Heart right ventricle (tissue), 16 donors: ENCODE data around the gene FGF1. TPM values are rescaled to one million over a fixed set of nuclear protein-coding genes. Genes with fewer than 3 reads are reported as not detected.

Experiments
- ATAC-seq, 8 donors: fragments of 200-7000 bp; cut with Tn5 transposase; one replicate each; pipeline ENCODE4 v1.9.1; 2020; ENCODE audit warnings: mild to moderate bottlenecking in 8 of 8, moderate library complexity in 8 of 8, moderate number of reproducible peaks in 1 of 8
- DNase-seq, 2 donors: peaks; one replicate each; pipeline ENCODE4 v3.0.0-alpha.2; 2020
- H3K27ac ChIP-seq, 10 donors: fragments of 200-600 bp; sonication (generic) in 2 of 10; one replicate each; pipeline versions ENCODE4 v1.5.0 to v1.8.0; 2020 to 2022; ENCODE audit warnings: mild to moderate bottlenecking in 3 of 10
- H3K27me3 ChIP-seq, 7 donors: fragments of 200-600 bp; one replicate each; pipeline ENCODE4 v1.8.0; 2021 to 2022; ENCODE audit warnings: mild to moderate bottlenecking in 2 of 7
- H3K36me3 ChIP-seq, 9 donors: fragments of 200-600 bp; sonication (generic) in 1 of 9; one replicate each; pipeline versions ENCODE4 v1.5.0 to v1.8.0; 2020 to 2022; ENCODE audit warnings: mild to moderate bottlenecking in 2 of 9
- H3K4me1 ChIP-seq, 9 donors: fragments of 200-600 bp; sonication (generic) in 1 of 9; one replicate each; pipeline versions ENCODE4 v1.5.0 to v1.8.0; 2020 to 2022; ENCODE audit warnings: mild to moderate bottlenecking in 4 of 9
- H3K4me3 ChIP-seq, 10 donors: fragments of 200-600 bp; sonication (generic) in 2 of 10; one replicate each; pipeline versions ENCODE4 v1.5.0 to v1.8.0; 2020 to 2022; ENCODE audit warnings: mild to moderate bottlenecking in 7 of 10, moderate library complexity in 2 of 10
- H3K9me3 ChIP-seq, 11 donors: fragments of 200-600 bp in 10 of 11; sonication (generic) in 2 of 11; one replicate each; pipeline versions ENCODE4 v1.5.0 to v1.8.0; 2013 to 2022; ENCODE audit warnings: mild to moderate bottlenecking in 2 of 11, control low read depth in 1 of 11, moderate library complexity in 1 of 11
- CTCF ChIP-seq, 9 donors: fragments of 200-600 bp; sonication (generic) in 2 of 9; IDR thresholded peaks; one replicate each; pipeline versions ENCODE4 v1.5.0 to v1.8.0; 2021 to 2022; ENCODE audit warnings: antibody characterized with exemption in 9 of 9, mild to moderate bottlenecking in 5 of 9, moderate library complexity in 1 of 9
- WGBS, 2 donors: extraction: QIAGEN DNeasy Blood & Tissue Kit; methylation state at CpG; one replicate each; pipeline ENCODE4 v1.1.7; 2013; ENCODE audit warnings: inconsistent platforms in 1 of 2; 5-methylcytosine and 5-hydroxymethylcytosine counted together
- intact Hi-C, 10 donors: fragments of 100-400 bp; cut with DNase I; formaldehyde crosslinking; loops; one replicate each; pipeline versions ENCODE4 v1.11.1 to v1.14.2; 2022
- polyA plus RNA-seq, 2 donors: library from polyadenylated mRNA; stranded (reverse); fragments of 200-250 nt; gene quantifications; one replicate each; pipeline ENCODE4 v1.2.3, GENCODE V29; 2013
- total RNA-seq, 10 donors: library from RNA; stranded (reverse); fragmentation: NEBNext Ultra II Directional in 3 of 10; extraction: Animal tissue kit (Norgen Biotek cat#: 25700) in 3 of 10; gene quantifications; one replicate each; pipeline versions ENCODE4 v1.2.1 to v1.2.4, GENCODE V29; 2021 to 2023
- donor health status: Arrhythmogenic right ventricular cardiomyopathy.
- donor health status: ischemic (EF 13 %, LVEDD 7.1; RV severe dilation, severe dysfunction).
- donor health status: healthy with polysubstance abuse.
- donor health status: DM: no; HTN: yes; CAD: no.
- donor health status: DM: no; HTN: no; CAD: no.
- donor health status: ischemic (EF 25% LVEDD 6.9; RV normal size, moderate dysfunction).
- donor health status: ischemic (EF 25% LVEDD 5.7; RV mildly dilated, moderate dysfunction).
- donor health status: healthy.
- donor health status: DM: yes; HTN: yes; CAD: no.
- donor health status: Ischemic cardiomyopathy.
- donor health status: ischemic (EF 35%, LVEDD 5.7; RV mildly dilated, moderate dysfunction).
- donor health status: nonischemic (EF 11% LVEDD 7.7; RV severe dilation, severe dysfunction).
- donor health status: DM: yes; HTN: yes; CAD: no.
- donor health status: PGD.
- donor health status: ischemic (EF 29% LVEDD 5.4; RV normal size, mild dysfunction).
- donor health status: nonischemic (EF 23%, LVEDD 6.1; RV moderate dilation, normal function).

FGF1 gene
- total and polyA plus RNA-seq, 12 donors, result 5.1 to 110 (median 53.7) TPM

GRCh38 chr5:142552107-142552506 is 133.8 kb downstream of the FGF1 start:
- Histone ChIP-seq H3K27me3 (peaks cover 0 to 28% (median 0%) of the 10 kb centered on the region in 7 donors), H3K4me3 (peak overlapping the region in 7 of 10 donors; percentile 18 to 48 (median 34)), H3K36me3 (no peaks in the 10 kb centered on the region), H3K27ac (peak overlapping the region in 8 of 10 donors; percentile 16 to 83 (median 58)), H3K4me1 (peaks cover 2 to 46% (median 27%) of the 10 kb centered on the region in 9 donors), H3K9me3 (no peaks in the 10 kb centered on the region)
- intact Hi-C loops, result loop anchor here in 1 of 10 donors (10.0 kb wide), 1 partner anchor 537 kb away; the partner anchor contains the start of gene GNPDA1
- WGBS, 2 donors, result 54 to 70% methylated on average over 6 of the region's 6 CpGs
- ATAC-seq, result peak in 1 of 8 donors; percentile 21
- no peak for DNase-seq
- TF ChIP-seq CTCF (IDR thresholded peaks at IDR 0.05), result no peak

- peak; percentile 30 to 74 (median 58) for ATAC-seq
- peaks cover 0 to 28% (median 0%) of the 10 kb centered on the region in 7 donors for H3K27me3 ChIP-seq
- TF ChIP-seq CTCF (IDR thresholded peaks at IDR 0.05), result no peak
- peak; percentile 27 to 34 for DNase-seq
- H3K4me3 ChIP-seq, result peak overlapping the region in 9 of 10 donors; percentile 13 to 48 (median 34)
- intact Hi-C loops, result loop anchor here in 1 of 10 donors (10.0 kb wide), 1 partner anchor 537 kb away; the partner anchor contains the start of gene GNPDA1
- no peaks in the 10 kb centered on the region for H3K36me3 ChIP-seq
- WGBS, 2 donors, result 12 to 14% methylated on average over 31 of the region's 31 CpGs
- H3K4me1 ChIP-seq, result peaks cover 2 to 46% (median 27%) of the 10 kb centered on the region in 9 donors
- H3K27ac ChIP-seq, result peak overlapping the region; percentile 13 to 83 (median 52)
- H3K9me3 ChIP-seq, result no peaks in the 10 kb centered on the region
These were observed 134.4 kb downstream of the FGF1 start for GRCh38 chr5:142551338-142552067.

GRCh38 chr5:142550471-142550870 is 135.4 kb downstream of the FGF1 start:
- H3K4me3 ChIP-seq, result no peak overlapping the region
- H3K27ac ChIP-seq, result peak overlapping the region in 1 of 10 donors; percentile 83
- H3K36me3 ChIP-seq, result no peaks in the 10 kb centered on the region
- ATAC-seq (no peak), DNase-seq (no peak)
- WGBS, 2 donors, result 98 to 99% methylated on average over 2 of the region's 2 CpGs
- peaks cover 0 to 28% (median 0%) of the 10 kb centered on the region in 7 donors for H3K27me3 ChIP-seq
- TF ChIP-seq CTCF (IDR thresholded peaks at IDR 0.05), result no peak
- H3K4me1 ChIP-seq, result peaks cover 2 to 54% (median 27%) of the 10 kb centered on the region in 9 donors
- intact Hi-C loops, result loop anchor here in 1 of 10 donors (10.0 kb wide), 1 partner anchor 536 kb away; the partner anchor contains the start of gene GNPDA1
- no peaks in the 10 kb centered on the region for H3K9me3 ChIP-seq

- no peak overlapping the region for H3K4me3 ChIP-seq
- no peak for TF ChIP-seq CTCF (IDR thresholded peaks at IDR 0.05)
- ATAC-seq (no peak), DNase-seq (no peak)
- WGBS, 2 donors, result 30 to 47% methylated on average over 2 of the region's 2 CpGs
- H3K27me3 ChIP-seq, result peaks cover 0 to 28% (median 0%) of the 10 kb centered on the region in 7 donors
- no peak overlapping the region for H3K27ac ChIP-seq
- intact Hi-C loops, result loop anchor here in 9 of 10 donors (1.0 to 10.0 kb wide), 16 partner anchors 115 to 545 kb away; partner anchors contain the start of genes SPRY4 (in 3 of the 9) and GNPDA1 (in 1 of the 9)
- no peaks in the 10 kb centered on the region for H3K9me3 ChIP-seq
- no peaks in the 10 kb centered on the region for H3K36me3 ChIP-seq
- peaks cover 2 to 61% (median 34%) of the 10 kb centered on the region in 9 donors for H3K4me1 ChIP-seq
These were observed 136.1 kb downstream of the FGF1 start for GRCh38 chr5:142549834-142550233.
